Kidney (tissue), 22 donors: ENCODE results near the gene STK35. TPM values are rescaled to one million over a fixed set of nuclear protein-coding genes. Genes with fewer than 3 reads are reported as not detected.

Experiments
- DNase-seq, 5 donors: peaks; one replicate each; pipeline ENCODE4 v3.0.0-alpha.2; 2013 to 2020
- FAIRE-seq: peaks from 2 replicates; lab custom pipeline; 2012; peaks lifted over from hg19 to GRCh38; lab: Jason Lieb, UNC
- H3K27ac ChIP-seq, 2 donors: one replicate each; pipeline ENCODE4 v1.7.0; 2013; ENCODE audit warnings: low read depth in 2 of 2, low read length in 2 of 2, inconsistent platforms in 1 of 2
- H3K27me3 ChIP-seq: one replicate; pipeline ENCODE4 v1.7.1; 2013; ENCODE audit warnings: low read length, inconsistent platforms; ENCODE audit not compliant: control insufficient read depth, insufficient read depth
- H3K36me3 ChIP-seq, 3 donors: one replicate each; pipeline versions ENCODE4 v1.7.0 to v1.7.1; 2013; ENCODE audit warnings: low read length in 3 of 3, control low read depth in 1 of 3, inconsistent platforms in 1 of 3; ENCODE audit not compliant: insufficient read depth in 3 of 3, control insufficient read depth in 2 of 3
- H3K4me1 ChIP-seq, 3 donors: one replicate each; pipeline versions ENCODE4 v1.7.0 to v1.7.1; 2013; ENCODE audit warnings: low read length in 3 of 3, inconsistent platforms in 1 of 3, low read depth in 1 of 3; ENCODE audit not compliant: control insufficient read depth in 2 of 3, insufficient read depth in 2 of 3
- H3K4me3 ChIP-seq, 3 donors: one replicate each; pipeline versions ENCODE4 v1.7.0 to v1.8.1; 2013; ENCODE audit warnings: low read length in 3 of 3, control low read depth in 1 of 3, inconsistent platforms in 1 of 3
- H3K9ac ChIP-seq, 3 donors: one replicate each; pipeline versions ENCODE4 v1.7.0 to v1.7.1; 2013; ENCODE audit warnings: low read length in 3 of 3, control low read depth in 1 of 3, inconsistent platforms in 1 of 3
- H3K9me3 ChIP-seq, 3 donors: one replicate each; pipeline versions ENCODE4 v1.7.0 to v1.7.1; 2013; ENCODE audit warnings: low read length in 3 of 3, control low read depth in 1 of 3, inconsistent platforms in 1 of 3; ENCODE audit not compliant: control insufficient read depth in 2 of 3, insufficient read depth in 1 of 3
- CTCF ChIP-seq: IDR thresholded peaks from 3 replicates; pipeline ENCODE4 v1.5.1; 2012; ENCODE audit warnings: mild to moderate bottlenecking, moderate library complexity, borderline replicate concordance; ENCODE audit not compliant: insufficient read depth; ENCODE audit errors: extremely low read depth
- intact Hi-C: fragments of 100-400 bp; cut with DNase I; formaldehyde crosslinking; loops from one replicate; pipeline ENCODE4 v1.11.1; 2022
- long read RNA-seq, 10 donors: library from polyadenylated mRNA in 1 of 10; unstranded in 1 of 10; transcript quantifications; one replicate each; pipeline ENCODE4 v2.0.0 and lab custom pipeline, GENCODE V29; 2021 to 2026
- polyA plus RNA-seq: library from polyadenylated mRNA; stranded (reverse); fragments of 350-450 nt; fragmentation: Illumina TruSeq; extraction: RNeasy Lipid Tissue Mini Kit (QIAGEN cat#74804); gene quantifications from one replicate; pipeline ENCODE4 v1.2.3, GENCODE V29; 2014; ENCODE audit warnings: low read depth, low replicate concordance; ENCODE audit not compliant: insufficient read depth
- total RNA-seq: library from RNA; stranded (reverse); fragmentation: NEBNext Ultra II Directional; extraction: Animal tissue kit (Norgen Biotek cat#: 25700); gene quantifications from one replicate; pipeline ENCODE4 v1.2.1, GENCODE V29; 2021
- donor health status: control.
- donor health status: control.
- donor health status: control.
- donor health status: control.
- donor health status: control.
- donor health status: DM: yes; HTN: yes; CAD: no.
- donor health status: Normal renal cell carcinoma (clear cell type).

STK35 gene
- total RNA-seq (16.5 TPM), polyA plus RNA-seq (3.7 TPM)
- long read RNA-seq, donor 1, full-length matches to known transcripts, result 3 of 3 reads
- long read RNA-seq, donor 1, partial matches to known transcripts, result 0 of 3 reads
- long read RNA-seq, donor 1, other reads (novel, unspliced or antisense), result 0 of 3 reads
- long read RNA-seq, donor 2, result 0 reads
- long read RNA-seq, donor 3, result 0 reads
- long read RNA-seq, donor 4, result 0 reads
- long read RNA-seq, donor 5, result 0 reads
- long read RNA-seq, donor 6, result 0 reads
- long read RNA-seq, donor 7, partial matches to known transcripts, result 3 of 27 reads
- long read RNA-seq, donor 7, other reads (novel, unspliced or antisense), result 24 of 27 reads
- long read RNA-seq, donor 8, result 0 reads
- long read RNA-seq, donor 9, result 0 reads
- long read RNA-seq, donor 10, result 0 reads

- Histone ChIP-seq H3K27me3 (no peaks in the 10 kb centered on the region), H3K4me3 (peak within 1 kb of the TSS; percentile 73 to 91 (median 91)), H3K9me3 (no peaks in the 10 kb centered on the region), H3K9ac (peak within 1 kb of the TSS; percentile 68 to 91 (median 89)), H3K36me3 (peaks cover 0 to 3% (median 0%) of the 10 kb centered on the region in 3 donors), H3K4me1 (peaks cover 8 to 21% (median 15%) of the 10 kb centered on the region in 3 donors), H3K27ac (peak within 1 kb of the TSS; percentile 99 to 100)
- DNase-seq, result peak in 1 of 5 donors; percentile 86
- intact Hi-C loops, result no loop called here
- no peak for TF ChIP-seq CTCF
- FAIRE-seq, result no peak
These were observed at the start of gene STK35 for GRCh38 chr20:2101057-2101864. STK35 (plus strand) TSS chr20:2101827; CDS start chr20:2101882, 55 bp downstream.

- no peak overlapping the region for H3K9ac ChIP-seq
- DNase-seq, result no peak
- H3K4me3 ChIP-seq, result no peak overlapping the region
- no peaks in the 10 kb centered on the region for H3K36me3 ChIP-seq
- TF ChIP-seq CTCF, result no peak
- no peaks in the 10 kb centered on the region for H3K4me1 ChIP-seq
- H3K27ac ChIP-seq, result no peak overlapping the region
- intact Hi-C loops, result no loop called here
- no peak for FAIRE-seq
- peaks cover 0 to 7% (median 0%) of the 10 kb centered on the region in 3 donors for H3K9me3 ChIP-seq
- H3K27me3 ChIP-seq, result no peaks in the 10 kb centered on the region
These were observed 49.7 kb upstream of the STK35 start for GRCh38 chr20:2051946-2052345.

- no peak for TF ChIP-seq CTCF
- H3K4me1 ChIP-seq, result no peaks in the 10 kb centered on the region
- H3K9me3 ChIP-seq, result peaks cover 0 to 7% (median 0%) of the 10 kb centered on the region in 3 donors
- FAIRE-seq, result no peak
- no peak overlapping the region for H3K27ac ChIP-seq
- no peak overlapping the region for H3K9ac ChIP-seq
- no peaks in the 10 kb centered on the region for H3K36me3 ChIP-seq
- DNase-seq, result no peak
- H3K27me3 ChIP-seq, result no peaks in the 10 kb centered on the region
- intact Hi-C loops, result no loop called here
- no peak overlapping the region for H3K4me3 ChIP-seq
These were observed 48.9 kb upstream of the STK35 start for GRCh38 chr20:2052741-2053140.
